ENCODE measurements around the gene NTSR1.

- TF ChIP-seq POLR2A (IDR thresholded peaks at IDR 0.05; ENCODE audit: low read depth, low read length): no peak
- no peak for TF ChIP-seq PAX5 (IDR thresholded peaks at IDR 0.05; ENCODE audit: insufficient read depth, low read length, severe bottlenecking)
- TF ChIP-seq POU2F2 (IDR thresholded peaks at IDR 0.05; ENCODE audit: low read depth, low read length): no peak
- no peak for TF ChIP-seq TAF1 (IDR thresholded peaks at IDR 0.05; ENCODE audit: low read depth, low read length)
- no peak for TF ChIP-seq POLR2AphosphoS5 (IDR thresholded peaks at IDR 0.05; ENCODE audit: low read depth, low read length)
These were observed 8.2 kb upstream of the NTSR1 start for GRCh38 chr20:62700261-62700930.

Measured in GM12891 (cell line).